Nephron progenitor cell (in vitro differentiated cells): ENCODE results near the gene CHMP1B.
"Not testable (repeated sequence)": the region's sequence is repeated elsewhere in the genome, so short reads cannot be mapped to it uniquely, and the experiment has no call there.

Source experiments
- DNase-seq: peaks from one replicate; pipeline ENCODE4 v3.0.0; 2021
- H3K27ac Mint-ChIP-seq: 2 replicates; pipeline ENCODE4 v1.8.0; 2021; ENCODE audit warnings: mild to moderate bottlenecking, moderate library complexity, mixed read lengths
- H3K27me3 Mint-ChIP-seq: 2 replicates; pipeline ENCODE4 v1.8.0; 2021; ENCODE audit warnings: mild to moderate bottlenecking, low read depth, mixed read lengths; ENCODE audit not compliant: poor library complexity
- H3K36me3 Mint-ChIP-seq: 2 replicates; pipeline ENCODE4 v1.8.0; 2021; ENCODE audit warnings: low read depth, mixed read lengths
- H3K4me1 Mint-ChIP-seq: 2 replicates; pipeline ENCODE4 v1.8.0; 2021; ENCODE audit warnings: mixed read lengths
- H3K4me3 Mint-ChIP-seq: 2 replicates; pipeline ENCODE4 v1.8.0; 2021; ENCODE audit warnings: mild to moderate bottlenecking, moderate library complexity, mixed read lengths
- H3K9me3 Mint-ChIP-seq: 2 replicates; pipeline ENCODE4 v1.8.0; 2021; ENCODE audit warnings: mild to moderate bottlenecking, moderate library complexity, mixed read lengths
- TF ChIP-seq, protein P1 (sequence below): fragments of 200-600 bp; sonication (generic); IDR thresholded peaks from 2 replicates; pipeline ENCODE4 v1.5.0; 2021; ENCODE audit warnings: antibody characterized with exemption

Gene CHMP1B

DNA sequence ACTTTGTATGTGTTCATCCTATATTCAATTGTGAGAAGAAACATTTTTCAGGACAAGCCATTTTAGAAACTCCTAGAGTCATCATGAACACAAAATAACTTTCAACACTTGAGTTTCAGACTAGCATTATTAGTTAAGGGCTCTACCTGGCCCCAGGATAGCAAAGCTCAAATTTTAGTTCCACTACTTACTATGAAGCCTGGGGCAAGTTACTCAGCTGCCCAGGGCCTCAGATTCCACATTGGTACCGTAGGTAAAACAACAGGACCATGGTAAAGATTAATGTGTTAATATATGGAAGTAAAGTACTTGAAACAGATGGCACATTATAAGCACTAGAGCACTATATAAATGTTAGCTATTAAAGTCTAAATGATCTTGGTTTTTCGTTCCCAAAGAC, 37.5 kb downstream of the CHMP1B start:
- Mint-ChIP-seq H3K27me3 (no peaks in the 10 kb centered on the region), H3K27ac (no peak overlapping the region)

DNA sequence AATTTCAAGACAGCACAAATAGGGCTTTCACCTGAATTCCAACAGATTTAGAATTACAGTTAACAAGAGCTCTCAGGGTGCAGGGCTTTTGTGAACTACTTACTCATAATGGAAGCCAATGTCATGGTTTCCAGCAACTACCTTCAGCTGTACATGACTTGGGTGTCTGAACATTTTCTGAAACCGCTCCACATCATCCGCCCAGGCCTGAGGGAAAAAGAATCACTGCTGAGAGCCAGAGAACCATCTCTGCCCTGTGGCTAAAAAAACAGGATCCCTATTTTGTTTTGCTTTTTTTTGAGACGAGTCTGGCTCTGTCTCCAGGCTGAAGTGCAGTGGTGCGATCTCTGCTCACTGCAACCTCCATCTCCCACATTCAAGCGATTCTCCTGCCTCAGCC, 38.1 kb downstream of the CHMP1B start:
- Mint-ChIP-seq H3K4me1 (peaks cover 11% of the 10 kb centered on the region), H3K27ac (no peak overlapping the region), H3K4me3 (no peak overlapping the region), H3K27me3 (no peaks in the 10 kb centered on the region), H3K36me3 (peaks cover 51% of the 10 kb centered on the region), H3K9me3 (no peaks in the 10 kb centered on the region)
- TF ChIP-seq, protein P1, sequence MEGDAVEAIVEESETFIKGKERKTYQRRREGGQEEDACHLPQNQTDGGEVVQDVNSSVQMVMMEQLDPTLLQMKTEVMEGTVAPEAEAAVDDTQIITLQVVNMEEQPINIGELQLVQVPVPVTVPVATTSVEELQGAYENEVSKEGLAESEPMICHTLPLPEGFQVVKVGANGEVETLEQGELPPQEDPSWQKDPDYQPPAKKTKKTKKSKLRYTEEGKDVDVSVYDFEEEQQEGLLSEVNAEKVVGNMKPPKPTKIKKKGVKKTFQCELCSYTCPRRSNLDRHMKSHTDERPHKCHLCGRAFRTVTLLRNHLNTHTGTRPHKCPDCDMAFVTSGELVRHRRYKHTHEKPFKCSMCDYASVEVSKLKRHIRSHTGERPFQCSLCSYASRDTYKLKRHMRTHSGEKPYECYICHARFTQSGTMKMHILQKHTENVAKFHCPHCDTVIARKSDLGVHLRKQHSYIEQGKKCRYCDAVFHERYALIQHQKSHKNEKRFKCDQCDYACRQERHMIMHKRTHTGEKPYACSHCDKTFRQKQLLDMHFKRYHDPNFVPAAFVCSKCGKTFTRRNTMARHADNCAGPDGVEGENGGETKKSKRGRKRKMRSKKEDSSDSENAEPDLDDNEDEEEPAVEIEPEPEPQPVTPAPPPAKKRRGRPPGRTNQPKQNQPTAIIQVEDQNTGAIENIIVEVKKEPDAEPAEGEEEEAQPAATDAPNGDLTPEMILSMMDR: no peak
- DNase-seq: no peak

More for the DNA sequence above, 37.5 kb downstream of the CHMP1B start:
- Mint-ChIP-seq H3K36me3 (peaks cover 50% of the 10 kb centered on the region), H3K4me1 (peaks cover 11% of the 10 kb centered on the region), H3K4me3 (no peak overlapping the region), H3K9me3 (no peaks in the 10 kb centered on the region)
- TF ChIP-seq, protein P1: no peak
- DNase-seq: no peak

DNA sequence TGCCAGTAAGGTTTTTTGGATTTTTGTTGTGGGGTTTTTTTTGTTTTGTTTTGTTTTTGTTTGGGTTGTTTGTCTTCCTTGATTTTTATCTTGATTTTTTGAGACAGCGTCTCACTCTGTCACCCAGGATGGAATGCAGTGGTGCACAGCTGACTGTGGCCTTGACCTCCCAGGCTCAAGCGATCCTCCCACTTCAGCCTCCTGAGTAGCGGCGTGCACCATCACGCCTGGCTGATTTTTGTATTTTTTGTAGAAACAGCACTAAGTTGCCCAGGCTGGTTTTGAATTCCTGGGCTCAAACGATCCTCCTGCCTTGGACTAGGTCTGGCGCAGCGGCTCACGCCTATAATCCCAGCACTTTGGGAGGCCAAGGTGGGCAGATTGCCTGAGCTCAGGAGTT, 40.5 kb downstream of the CHMP1B start:
- Mint-ChIP-seq H3K36me3 (peaks cover 47% of the 10 kb centered on the region), H3K4me3 (no peak overlapping the region), H3K4me1 (peaks cover 8% of the 10 kb centered on the region), H3K9me3 (no peaks in the 10 kb centered on the region), H3K27ac (no peak overlapping the region), H3K27me3 (no peaks in the 10 kb centered on the region)
- TF ChIP-seq, protein P1: no peak
- DNase-seq: no peak

DNA sequence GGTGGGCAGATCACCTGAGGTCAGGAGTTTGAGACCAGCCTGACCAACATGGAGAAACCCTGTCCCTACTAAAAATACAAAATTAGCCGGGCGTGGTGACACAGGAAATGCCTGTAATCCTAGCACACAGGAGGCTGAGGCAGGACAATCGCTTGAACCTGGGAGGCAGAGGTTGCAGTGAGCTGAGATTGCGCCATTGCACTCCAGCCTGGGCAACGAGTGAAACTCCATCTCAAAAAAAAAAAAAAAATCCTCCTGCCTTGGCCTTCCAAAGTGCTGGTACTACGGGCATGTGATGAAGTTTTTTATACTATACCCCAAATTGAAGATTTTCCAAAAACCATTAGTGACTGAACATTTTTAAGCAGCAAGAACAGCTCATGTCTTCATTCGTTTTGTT, 41.2 kb downstream of the CHMP1B start:
- Mint-ChIP-seq H3K36me3 (peaks cover 47% of the 10 kb centered on the region), H3K27ac (peak overlapping the region; percentile 23)
- H3K4me1 Mint-ChIP-seq, H3K9me3 Mint-ChIP-seq, DNase-seq, H3K27me3 Mint-ChIP-seq, H3K4me3 Mint-ChIP-seq: not testable (repeated sequence)

DNA sequence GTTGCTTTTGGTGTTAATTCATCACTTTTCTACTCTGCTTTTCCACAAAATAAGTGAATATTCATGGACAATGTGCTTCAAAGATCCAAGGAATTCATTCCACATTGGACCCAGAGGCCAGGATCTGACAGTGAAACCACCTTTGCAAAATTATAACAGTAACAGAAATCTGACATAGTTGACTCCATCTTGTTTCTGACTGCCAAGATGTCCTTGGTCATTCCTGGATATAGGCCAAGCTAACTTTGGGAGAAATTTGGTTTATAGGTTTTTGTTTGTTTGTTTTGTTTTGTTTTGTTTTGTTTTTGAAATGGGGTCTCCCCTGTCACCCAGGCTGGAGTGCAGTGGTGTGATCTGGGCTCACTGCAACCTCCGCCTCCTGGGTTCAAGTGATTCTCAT, 46.6 kb downstream of the CHMP1B start:
- peaks cover 22% of the 10 kb centered on the region for H3K36me3 Mint-ChIP-seq
- no peaks in the 10 kb centered on the region for H3K9me3 Mint-ChIP-seq
- peaks cover 15% of the 10 kb centered on the region for H3K4me1 Mint-ChIP-seq
- peaks cover 4% of the 10 kb centered on the region for H3K27me3 Mint-ChIP-seq
- H3K27ac Mint-ChIP-seq: no peak overlapping the region
- no peak for DNase-seq
- H3K4me3 Mint-ChIP-seq: no peak overlapping the region
- TF ChIP-seq, protein P1: no peak

DNA sequence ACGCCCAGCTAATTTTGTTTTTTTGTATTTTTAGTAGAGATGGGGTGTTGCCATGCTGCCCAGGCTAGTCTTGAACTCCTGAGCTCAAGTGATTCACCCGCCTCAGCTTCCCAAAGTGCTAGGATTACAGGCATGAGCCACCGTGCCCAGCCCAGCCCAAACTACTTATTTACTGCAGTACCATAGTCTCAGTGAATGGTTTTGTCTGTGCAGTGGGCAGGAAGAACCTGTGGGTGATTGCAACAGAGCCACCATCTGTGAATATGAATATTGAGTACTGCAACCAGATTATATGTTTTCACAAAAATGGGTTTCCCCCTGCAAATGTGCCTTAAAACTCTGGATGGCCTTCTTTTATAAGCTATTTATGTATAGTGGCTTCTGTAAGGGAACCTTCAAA, 47.9 kb downstream of the CHMP1B start:
- Mint-ChIP-seq H3K4me3 (no peak overlapping the region), H3K9me3 (no peaks in the 10 kb centered on the region), H3K27ac (no peak overlapping the region), H3K36me3 (peaks cover 10% of the 10 kb centered on the region), H3K27me3 (peaks cover 4% of the 10 kb centered on the region), H3K4me1 (peaks cover 11% of the 10 kb centered on the region)
- TF ChIP-seq, protein P1: no peak
- DNase-seq: no peak
